Lung (tissue), 12 donors: ENCODE measurements around the gene CHCHD5. TPM values are rescaled to one million over a fixed set of nuclear protein-coding genes. Genes with fewer than 3 reads are reported as not detected.
A peak's percentile ranks its signal among the peaks of the same experiment; 100 is the strongest.

ENCODE experiments used
- ATAC-seq: fragments of 200-7000 bp; cut with Tn5 transposase; one replicate; pipeline ENCODE4 v1.9.1; 2020; ENCODE audit warnings: moderate number of reproducible peaks; ENCODE audit not compliant: insufficient read depth, low FRiP score
- DNase-seq, 3 donors: peaks; one replicate each; pipeline ENCODE4 v3.0.0-alpha.2; 2013 to 2017
- H3K27ac ChIP-seq, 2 donors: one replicate each; pipeline ENCODE4 v1.5.1; 2013; ENCODE audit warnings: mild to moderate bottlenecking in 2 of 2, moderate library complexity in 2 of 2, control low read depth in 1 of 2, inconsistent platforms in 1 of 2, low read depth in 1 of 2, low read length in 1 of 2
- H3K27me3 ChIP-seq, 3 donors: one replicate each; pipeline ENCODE4 v1.5.1; 2013; ENCODE audit warnings: low read length in 2 of 3; ENCODE audit not compliant: control insufficient read depth in 3 of 3, insufficient read depth in 3 of 3
- H3K36me3 ChIP-seq, 4 donors: one replicate each; pipeline ENCODE4 v1.5.1; 2013; ENCODE audit warnings: low read length in 4 of 4, mild to moderate bottlenecking in 1 of 4, moderate library complexity in 1 of 4; ENCODE audit not compliant: control insufficient read depth in 4 of 4, insufficient read depth in 4 of 4
- H3K4me1 ChIP-seq, 5 donors: one replicate each; pipeline ENCODE4 v1.5.1; 2013; ENCODE audit warnings: low read length in 5 of 5, mild to moderate bottlenecking in 2 of 5, moderate library complexity in 1 of 5; ENCODE audit not compliant: control insufficient read depth in 5 of 5, insufficient read depth in 5 of 5
- H3K4me3 ChIP-seq: one replicate; pipeline ENCODE4 v1.5.1; 2013; ENCODE audit warnings: mild to moderate bottlenecking, control low read depth, moderate library complexity
- H3K9ac ChIP-seq, 2 donors: one replicate each; pipeline ENCODE4 v1.5.1; 2013; ENCODE audit warnings: low read length in 2 of 2, control low read depth in 1 of 2; ENCODE audit not compliant: insufficient read depth in 1 of 2
- H3K9me3 ChIP-seq, 4 donors: one replicate each; pipeline ENCODE4 v1.5.1; 2013; ENCODE audit warnings: low read length in 3 of 4, mild to moderate bottlenecking in 1 of 4, moderate library complexity in 1 of 4; ENCODE audit not compliant: control insufficient read depth in 4 of 4, insufficient read depth in 3 of 4
- WGBS, 2 donors: extraction: QIAGEN DNeasy Blood & Tissue Kit; methylation state at CpG; one replicate each; pipeline ENCODE4 v1.1.7; 2013; 5-methylcytosine and 5-hydroxymethylcytosine counted together
- polyA plus RNA-seq, 2 donors: library from polyadenylated mRNA; stranded (reverse); fragments of 200-250 nt; gene quantifications; one replicate each; pipeline ENCODE4 v1.2.1, GENCODE V29; 2013
- total RNA-seq, 2 donors: library from RNA; depleted of rRNA in 1 of 2; stranded (reverse); fragments of >200 nt in 1 of 2; gene quantifications; one replicate each; pipeline ENCODE4 v1.2.1, GENCODE V29; 2014 to 2021
- TF ChIP-seq, protein P1 (sequence below): IDR thresholded peaks from 2 replicates; pipeline ENCODE4 v1.5.1; 2012; ENCODE audit warnings: mild to moderate bottlenecking; ENCODE audit errors: control extremely low read depth, extremely low read depth
- donor health status: control.
- donor health status: control.
- donor health status: Bipolar disorder and iron deficiency.
- donor health status: healthy.
- donor health status: DM: yes; HTN: yes; CAD: no.

The CHCHD5 gene
- total and polyA plus RNA-seq, 4 donors = 3.0 to 46.6 (median 44.4) TPM

DNA sequence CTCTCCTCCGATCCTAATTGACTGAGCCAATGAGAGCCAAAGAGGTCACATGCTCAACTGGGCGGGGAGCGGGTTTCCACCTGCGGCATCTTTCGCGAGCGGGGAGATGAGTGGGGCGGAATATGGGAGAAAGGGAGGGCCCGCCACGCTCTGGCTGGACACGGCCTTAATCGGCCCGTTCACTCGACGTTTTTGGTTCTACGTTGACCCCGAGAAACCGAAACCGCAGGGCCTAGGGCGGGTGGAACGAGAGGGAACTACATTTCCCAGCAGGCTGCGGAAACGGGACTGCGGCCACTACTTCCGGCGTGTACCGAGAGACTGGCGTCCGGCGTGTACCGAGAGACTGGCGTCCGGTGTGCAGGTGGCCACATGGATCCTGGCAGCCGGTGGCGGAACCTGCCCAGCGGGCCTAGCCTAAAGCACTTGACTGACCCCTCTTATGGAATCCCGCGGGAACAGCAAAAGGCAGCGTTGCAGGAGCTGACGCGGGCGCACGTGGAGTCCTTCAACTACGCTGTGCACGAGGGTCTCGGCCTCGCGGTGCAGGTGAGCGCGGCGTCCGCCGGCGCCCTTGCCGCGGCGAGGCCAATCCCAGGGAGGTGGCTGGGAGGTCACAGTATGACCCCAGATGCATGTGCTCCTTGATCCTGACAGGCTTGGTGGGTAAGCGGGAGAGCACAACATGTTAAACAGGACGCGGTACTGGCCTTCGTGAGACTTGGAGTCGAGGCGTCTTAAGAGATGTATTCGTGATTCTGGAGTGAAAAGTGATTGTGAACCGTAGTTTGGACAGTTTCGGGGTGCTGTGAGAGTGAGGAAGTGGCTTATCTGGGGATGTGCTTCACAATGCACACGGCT lies 42.1 kb upstream of the CHCHD5 start, which contains the start of gene POLR1B:
TSS of gene POLR1B (plus strand) at position 343 of the 861 bp plus-strand sequence. CDS start at position 373, 30 bp downstream.
- peaks cover 0 to 14% (median 8%) of the 10 kb centered on the region in 5 donors for H3K4me1 ChIP-seq
- peak within 1 kb of the TSS; percentile 60 to 90 for H3K9ac ChIP-seq
- DNase-seq (peak; percentile 86 to 91 (median 89)), ATAC-seq (peak; percentile 92)
- TF ChIP-seq, protein P1, sequence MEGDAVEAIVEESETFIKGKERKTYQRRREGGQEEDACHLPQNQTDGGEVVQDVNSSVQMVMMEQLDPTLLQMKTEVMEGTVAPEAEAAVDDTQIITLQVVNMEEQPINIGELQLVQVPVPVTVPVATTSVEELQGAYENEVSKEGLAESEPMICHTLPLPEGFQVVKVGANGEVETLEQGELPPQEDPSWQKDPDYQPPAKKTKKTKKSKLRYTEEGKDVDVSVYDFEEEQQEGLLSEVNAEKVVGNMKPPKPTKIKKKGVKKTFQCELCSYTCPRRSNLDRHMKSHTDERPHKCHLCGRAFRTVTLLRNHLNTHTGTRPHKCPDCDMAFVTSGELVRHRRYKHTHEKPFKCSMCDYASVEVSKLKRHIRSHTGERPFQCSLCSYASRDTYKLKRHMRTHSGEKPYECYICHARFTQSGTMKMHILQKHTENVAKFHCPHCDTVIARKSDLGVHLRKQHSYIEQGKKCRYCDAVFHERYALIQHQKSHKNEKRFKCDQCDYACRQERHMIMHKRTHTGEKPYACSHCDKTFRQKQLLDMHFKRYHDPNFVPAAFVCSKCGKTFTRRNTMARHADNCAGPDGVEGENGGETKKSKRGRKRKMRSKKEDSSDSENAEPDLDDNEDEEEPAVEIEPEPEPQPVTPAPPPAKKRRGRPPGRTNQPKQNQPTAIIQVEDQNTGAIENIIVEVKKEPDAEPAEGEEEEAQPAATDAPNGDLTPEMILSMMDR = no peak
- H3K4me3 ChIP-seq = peak within 1 kb of the TSS; percentile 87
- 0% methylated on average over 67 of the region's 67 CpGs for WGBS, 2 donors
- H3K27ac ChIP-seq = peak within 1 kb of the TSS; percentile 82 to 91
- no peaks in the 10 kb centered on the region for H3K9me3 ChIP-seq
- H3K36me3 ChIP-seq = peaks cover 0 to 7% (median under 1%) of the 10 kb centered on the region in 4 donors
- H3K27me3 ChIP-seq = no peaks in the 10 kb centered on the region

DNA sequence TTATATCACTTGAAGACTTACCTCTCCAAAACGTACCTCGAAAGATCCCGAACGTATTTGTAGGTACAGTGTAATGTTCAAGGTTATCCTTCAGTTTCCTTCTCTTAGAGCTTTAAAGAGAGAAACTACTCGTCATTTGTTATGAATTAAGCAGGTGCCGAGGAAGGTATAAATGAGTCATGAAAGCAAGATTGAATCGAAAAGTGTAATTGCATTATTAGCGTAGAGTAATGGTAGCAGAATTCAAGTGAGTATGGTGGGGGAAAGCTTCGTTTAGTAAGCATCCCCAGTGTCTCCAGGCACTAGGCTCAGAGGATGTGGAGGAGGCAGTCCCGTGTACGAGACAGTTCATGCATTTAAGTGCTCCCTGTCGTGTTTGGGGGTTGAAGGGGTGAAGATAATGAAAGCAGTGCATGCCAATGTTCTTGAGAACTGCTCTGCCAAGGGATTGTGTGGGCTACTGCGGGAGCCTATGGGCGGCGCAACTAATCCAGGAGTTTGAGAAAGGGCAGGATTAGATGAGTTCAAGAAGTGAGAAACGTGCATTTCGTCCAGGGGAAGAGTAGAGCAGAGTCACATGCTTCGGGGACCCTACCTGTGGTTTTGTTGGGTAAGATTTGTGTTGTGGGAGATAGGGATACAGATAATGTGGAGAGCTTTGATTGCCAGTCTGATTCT lies 41.3 kb upstream of the CHCHD5 start:
- Histone ChIP-seq H3K9ac (peak overlapping the region in 1 of 2 donors; percentile 77), H3K4me3 (peak overlapping the region; percentile 87), H3K36me3 (peaks cover 4 to 12% (median 5%) of the 10 kb centered on the region in 4 donors), H3K9me3 (no peaks in the 10 kb centered on the region), H3K27me3 (no peaks in the 10 kb centered on the region), H3K27ac (no peak overlapping the region), H3K4me1 (peaks cover 0 to 14% (median 9%) of the 10 kb centered on the region in 5 donors)
- no peak for ATAC-seq
- peak in 1 of 3 donors; percentile 6 for DNase-seq
- 4 to 8% methylated on average over 18 of the region's 18 CpGs for WGBS, 2 donors
- TF ChIP-seq, protein P1 = no peak

DNA sequence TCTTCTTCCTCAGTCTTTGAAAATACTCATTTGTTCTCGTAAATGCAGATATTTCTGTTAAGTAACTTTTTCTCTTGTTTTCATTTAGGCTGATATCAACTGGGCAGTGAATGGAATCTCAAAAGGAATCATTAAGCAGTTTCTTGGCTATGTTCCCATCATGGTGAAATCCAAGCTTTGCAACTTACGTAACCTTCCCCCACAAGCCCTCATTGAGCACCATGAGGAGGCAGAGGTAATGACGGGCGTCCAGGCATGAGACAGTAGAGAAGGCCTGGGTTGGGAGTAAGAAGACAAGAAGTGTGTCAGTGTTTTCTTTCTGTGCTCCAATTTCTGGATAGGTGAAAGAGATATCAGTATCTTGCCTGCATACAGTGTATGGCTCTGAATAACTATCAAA lies 37.1 kb upstream of the CHCHD5 start:
- H3K36me3 ChIP-seq = peaks cover 14 to 28% (median 21%) of the 10 kb centered on the region in 4 donors
- ATAC-seq (peak; percentile 49), DNase-seq (peak in 2 of 3 donors; percentile 59 to 82)
- WGBS, 2 donors = 38 to 59% methylated on average over 4 of the region's 4 CpGs
- H3K4me3 ChIP-seq = no peak overlapping the region
- H3K4me1 ChIP-seq = peaks cover 0 to 9% (median 9%) of the 10 kb centered on the region in 5 donors
- H3K9ac ChIP-seq = no peak overlapping the region
- no peaks in the 10 kb centered on the region for H3K9me3 ChIP-seq
- no peaks in the 10 kb centered on the region for H3K27me3 ChIP-seq
- no peak overlapping the region for H3K27ac ChIP-seq
- TF ChIP-seq, protein P1 = no peak
